ENCODE measurements around the gene TRIP13. TPM values are rescaled to one million over a fixed set of nuclear protein-coding genes. Genes with fewer than 3 reads are reported as not detected.
"Not testable (repeated sequence)": the region's sequence is repeated elsewhere in the genome, so short reads cannot be mapped to it uniquely, and the experiment has no call there.

Gene TRIP13, protein sequence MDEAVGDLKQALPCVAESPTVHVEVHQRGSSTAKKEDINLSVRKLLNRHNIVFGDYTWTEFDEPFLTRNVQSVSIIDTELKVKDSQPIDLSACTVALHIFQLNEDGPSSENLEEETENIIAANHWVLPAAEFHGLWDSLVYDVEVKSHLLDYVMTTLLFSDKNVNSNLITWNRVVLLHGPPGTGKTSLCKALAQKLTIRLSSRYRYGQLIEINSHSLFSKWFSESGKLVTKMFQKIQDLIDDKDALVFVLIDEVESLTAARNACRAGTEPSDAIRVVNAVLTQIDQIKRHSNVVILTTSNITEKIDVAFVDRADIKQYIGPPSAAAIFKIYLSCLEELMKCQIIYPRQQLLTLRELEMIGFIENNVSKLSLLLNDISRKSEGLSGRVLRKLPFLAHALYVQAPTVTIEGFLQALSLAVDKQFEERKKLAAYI
- total RNA-seq, result 1 to 10 TPM in 2 of 6 experiments, under 1 TPM in 4; 0.15 to 3.2 (median 0.70) TPM
- long read RNA-seq, result 0 reads

DNA sequence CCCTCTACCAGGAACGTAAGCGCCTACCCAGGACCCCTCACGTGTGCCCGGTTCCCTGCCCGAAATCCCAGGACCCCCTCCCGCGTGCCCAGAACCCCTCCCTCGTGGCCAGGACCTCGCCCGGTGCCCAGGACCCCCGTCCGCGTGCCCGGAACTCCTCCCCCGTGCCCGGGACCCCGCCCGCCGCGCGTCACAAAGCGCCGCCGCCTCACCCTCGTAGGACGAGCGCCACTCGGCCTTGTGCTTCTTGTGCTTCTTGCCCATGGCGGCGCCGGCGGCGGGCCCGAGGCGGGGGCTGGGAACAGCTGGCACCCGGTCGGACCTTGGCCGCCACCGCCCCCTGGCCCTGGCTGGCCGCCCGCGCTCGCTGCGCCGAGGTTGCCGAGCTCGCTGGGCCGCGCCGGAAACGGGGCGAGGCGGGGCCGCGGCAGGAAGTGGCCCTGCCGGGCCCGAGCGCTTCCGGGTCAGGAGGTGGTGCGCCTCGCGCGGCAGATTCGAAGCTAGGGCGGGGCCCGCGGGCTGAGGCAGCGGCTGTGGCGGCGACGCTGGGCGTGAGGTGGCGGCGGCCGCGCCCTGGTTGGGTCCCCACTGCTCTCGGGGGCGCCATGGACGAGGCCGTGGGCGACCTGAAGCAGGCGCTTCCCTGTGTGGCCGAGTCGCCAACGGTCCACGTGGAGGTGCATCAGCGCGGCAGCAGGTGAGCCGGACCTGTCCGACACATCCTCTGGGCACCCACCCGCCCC, at the start of gene TRIP13, which contains the start of gene BRD9:
TSS of gene TRIP13 (plus strand) at position 491 of the 743 bp plus-strand sequence. CDS start at position 606, 115 bp downstream.
TSS of gene BRD9 (minus strand) at position 408 of the 743 bp plus-strand sequence. CDS start at position 264, 144 bp downstream.
- Histone ChIP-seq H3K9me3 (no peaks in the 10 kb centered on the region), H3K27me3 (no peaks in the 10 kb centered on the region), H3K4me3 (peak within 1 kb of the TSS; percentile 79 to 86 (median 82)), H3K4me1 (peaks cover 0 to 9% (median 0%) of the 10 kb centered on the region in 4 donors), H3K36me3 (peaks cover 5 to 25% (median 13%) of the 10 kb centered on the region in 4 donors), H3K27ac (peak within 1 kb of the TSS; percentile 58 to 82 (median 76))
- WGBS (ENCODE audit: insufficient coverage, low coverage, low lambda C conversion rate, missing lambda C conversion rate), result under 1% methylated on average over 18 of the region's 91 CpGs
- TF ChIP-seq POLR2A (IDR thresholded peaks at IDR 0.05), result peak; percentile 56
- TF ChIP-seq, protein P1, sequence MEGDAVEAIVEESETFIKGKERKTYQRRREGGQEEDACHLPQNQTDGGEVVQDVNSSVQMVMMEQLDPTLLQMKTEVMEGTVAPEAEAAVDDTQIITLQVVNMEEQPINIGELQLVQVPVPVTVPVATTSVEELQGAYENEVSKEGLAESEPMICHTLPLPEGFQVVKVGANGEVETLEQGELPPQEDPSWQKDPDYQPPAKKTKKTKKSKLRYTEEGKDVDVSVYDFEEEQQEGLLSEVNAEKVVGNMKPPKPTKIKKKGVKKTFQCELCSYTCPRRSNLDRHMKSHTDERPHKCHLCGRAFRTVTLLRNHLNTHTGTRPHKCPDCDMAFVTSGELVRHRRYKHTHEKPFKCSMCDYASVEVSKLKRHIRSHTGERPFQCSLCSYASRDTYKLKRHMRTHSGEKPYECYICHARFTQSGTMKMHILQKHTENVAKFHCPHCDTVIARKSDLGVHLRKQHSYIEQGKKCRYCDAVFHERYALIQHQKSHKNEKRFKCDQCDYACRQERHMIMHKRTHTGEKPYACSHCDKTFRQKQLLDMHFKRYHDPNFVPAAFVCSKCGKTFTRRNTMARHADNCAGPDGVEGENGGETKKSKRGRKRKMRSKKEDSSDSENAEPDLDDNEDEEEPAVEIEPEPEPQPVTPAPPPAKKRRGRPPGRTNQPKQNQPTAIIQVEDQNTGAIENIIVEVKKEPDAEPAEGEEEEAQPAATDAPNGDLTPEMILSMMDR (IDR thresholded peaks at IDR 0.05), result peak in 2 of 4 donors; percentile 11 to 24
- DNase-seq, result peak; percentile 90 to 91 (median 90)
- intact Hi-C loops (cut with DNase I), result no loop called here
- peak; percentile 94 to 99 (median 96) for ATAC-seq

DNA sequence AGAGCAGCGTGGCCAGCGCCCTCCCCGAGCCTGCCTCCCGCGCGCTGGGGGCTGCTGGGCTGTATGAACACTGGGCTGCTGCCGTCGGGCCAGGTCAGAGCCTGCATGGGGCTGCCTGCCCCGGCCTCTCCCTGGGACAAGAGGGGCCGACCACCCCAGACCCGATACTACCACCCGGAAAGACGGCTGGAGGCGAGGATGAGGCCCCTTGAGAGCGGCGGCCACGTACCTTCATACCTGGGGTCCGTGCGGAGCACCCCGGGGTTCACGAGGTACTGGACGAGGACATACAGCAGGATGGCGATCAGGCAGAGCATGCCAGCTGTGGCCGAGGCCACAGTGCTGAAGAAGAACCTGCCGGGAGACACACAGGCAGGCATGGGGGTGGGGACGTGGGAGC, 49.3 kb upstream of the TRIP13 start:
- ATAC-seq, H3K4me1 ChIP-seq, H3K27me3 ChIP-seq, H3K9me3 ChIP-seq, H3K4me3 ChIP-seq, H3K27ac ChIP-seq, H3K36me3 ChIP-seq: not testable (repeated sequence)
- DNase-seq, result peak in 2 of 3 donors; percentile 8 to 43
- WGBS (ENCODE audit: insufficient coverage, low coverage, low lambda C conversion rate, missing lambda C conversion rate), result 87% methylated on average over 4 of the region's 26 CpGs
- intact Hi-C loops (cut with DNase I), result loop anchor here in 1 of 2 donors (5.0 kb wide), 1 partner anchor 96 kb away; no protein-coding TSS in a partner anchor

DNA sequence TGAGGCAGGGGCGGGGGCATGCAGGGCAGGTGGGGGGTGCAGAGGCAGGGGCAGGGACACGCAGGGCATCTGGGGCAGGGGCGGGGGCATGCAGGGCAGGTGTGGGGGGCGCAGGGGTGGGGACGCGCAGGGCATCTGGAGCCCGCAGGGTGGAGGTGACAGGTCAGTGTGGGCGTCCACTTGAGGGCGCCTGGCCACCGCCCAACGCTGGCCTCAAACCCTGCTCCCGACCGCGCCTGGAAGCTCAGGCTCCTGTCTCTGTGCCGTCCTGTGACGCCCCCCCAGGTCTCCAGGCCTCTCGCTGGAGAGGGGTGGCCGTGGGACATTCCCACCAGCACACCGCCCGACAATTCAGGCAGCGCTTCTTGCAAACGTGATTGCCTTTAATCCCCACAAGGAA, 48.8 kb upstream of the TRIP13 start:
- not testable (repeated sequence) for H3K36me3 ChIP-seq, H3K27me3 ChIP-seq, H3K27ac ChIP-seq, H3K4me3 ChIP-seq, H3K4me1 ChIP-seq, H3K9me3 ChIP-seq
- ATAC-seq (peak in 2 of 4 donors; percentile 16 to 20), DNase-seq (peak; percentile 22 to 51 (median 48))
- 61% methylated on average over 5 of the region's 22 CpGs for WGBS (ENCODE audit: insufficient coverage, low coverage, low lambda C conversion rate, missing lambda C conversion rate)
- intact Hi-C loops (cut with DNase I), result loop anchor here in 1 of 2 donors (5.0 kb wide), 1 partner anchor 97 kb away; no protein-coding TSS in a partner anchor

DNA sequence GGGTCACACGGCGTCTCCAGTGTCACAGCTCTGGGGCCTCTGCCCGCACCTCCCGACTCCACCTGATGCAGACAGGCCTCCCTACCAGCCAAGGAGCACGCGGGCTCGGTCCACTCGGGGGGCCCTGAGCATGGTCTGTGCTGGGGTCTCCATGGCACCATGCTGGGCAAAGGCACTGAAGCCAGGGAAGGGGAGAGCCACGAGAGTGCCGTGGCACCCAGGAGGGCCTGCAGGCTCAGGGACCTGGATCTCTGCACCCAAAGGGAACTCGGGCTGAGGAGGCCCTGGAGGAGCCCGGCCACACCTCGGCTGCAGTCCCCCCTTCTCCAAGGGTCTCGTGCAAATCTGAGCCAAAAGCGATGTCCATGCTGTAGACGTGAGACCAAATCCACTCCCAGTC, 48.3 kb upstream of the TRIP13 start:
- not testable (repeated sequence) for H3K27ac ChIP-seq, H3K27me3 ChIP-seq, H3K4me3 ChIP-seq, H3K4me1 ChIP-seq, H3K36me3 ChIP-seq, H3K9me3 ChIP-seq, ATAC-seq
- WGBS (ENCODE audit: insufficient coverage, low coverage, low lambda C conversion rate, missing lambda C conversion rate), result 71% methylated on average over 7 of the region's 16 CpGs
- DNase-seq, result peak; percentile 20 to 52 (median 41)
- intact Hi-C loops (cut with DNase I), result loop anchor here in 1 of 2 donors (5.0 kb wide), 1 partner anchor 97 kb away; no protein-coding TSS in a partner anchor

DNA sequence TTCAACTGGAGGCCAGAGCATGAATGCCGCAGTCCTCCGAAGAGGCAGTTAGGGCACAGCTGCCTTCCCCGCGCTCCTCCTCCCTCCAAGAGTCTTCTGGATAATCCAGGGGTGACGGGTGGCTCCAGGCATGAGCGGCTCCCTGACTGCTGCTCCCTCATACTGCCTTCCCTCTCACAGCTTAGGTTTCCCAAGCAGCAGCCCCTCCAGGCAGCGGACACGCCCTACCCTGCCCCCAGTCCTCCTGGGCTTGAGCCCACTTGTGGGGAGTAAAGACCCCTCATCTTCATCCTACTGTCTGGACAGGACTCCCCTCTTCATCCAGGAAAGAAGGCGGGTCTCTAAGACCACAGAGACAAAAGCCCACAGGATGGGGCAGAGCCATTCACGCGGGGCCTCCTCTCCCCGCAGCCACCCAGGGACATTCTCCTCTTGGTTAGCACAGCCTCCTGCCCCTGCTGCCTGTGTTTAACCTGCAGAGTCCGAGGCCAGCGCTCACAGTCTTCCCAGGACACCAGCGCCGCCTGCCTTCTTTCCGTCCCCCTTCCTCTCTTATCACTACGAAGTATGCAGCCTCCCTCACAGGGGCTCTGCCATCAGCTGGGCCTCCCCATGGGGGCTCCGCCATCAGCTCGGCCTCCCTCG, 47.5 kb upstream of the TRIP13 start:
- ATAC-seq, H3K27ac ChIP-seq, H3K4me3 ChIP-seq, H3K4me1 ChIP-seq, H3K27me3 ChIP-seq, H3K9me3 ChIP-seq, H3K36me3 ChIP-seq: not testable (repeated sequence)
- intact Hi-C loops (cut with DNase I), result loop anchor here in 1 of 2 donors (5.0 kb wide), 1 partner anchor 88 kb away; no protein-coding TSS in a partner anchor
- peak; percentile 18 to 49 (median 43) for DNase-seq
- WGBS (ENCODE audit: insufficient coverage, low coverage, low lambda C conversion rate, missing lambda C conversion rate), result 87% methylated on average over 10 of the region's 21 CpGs

DNA sequence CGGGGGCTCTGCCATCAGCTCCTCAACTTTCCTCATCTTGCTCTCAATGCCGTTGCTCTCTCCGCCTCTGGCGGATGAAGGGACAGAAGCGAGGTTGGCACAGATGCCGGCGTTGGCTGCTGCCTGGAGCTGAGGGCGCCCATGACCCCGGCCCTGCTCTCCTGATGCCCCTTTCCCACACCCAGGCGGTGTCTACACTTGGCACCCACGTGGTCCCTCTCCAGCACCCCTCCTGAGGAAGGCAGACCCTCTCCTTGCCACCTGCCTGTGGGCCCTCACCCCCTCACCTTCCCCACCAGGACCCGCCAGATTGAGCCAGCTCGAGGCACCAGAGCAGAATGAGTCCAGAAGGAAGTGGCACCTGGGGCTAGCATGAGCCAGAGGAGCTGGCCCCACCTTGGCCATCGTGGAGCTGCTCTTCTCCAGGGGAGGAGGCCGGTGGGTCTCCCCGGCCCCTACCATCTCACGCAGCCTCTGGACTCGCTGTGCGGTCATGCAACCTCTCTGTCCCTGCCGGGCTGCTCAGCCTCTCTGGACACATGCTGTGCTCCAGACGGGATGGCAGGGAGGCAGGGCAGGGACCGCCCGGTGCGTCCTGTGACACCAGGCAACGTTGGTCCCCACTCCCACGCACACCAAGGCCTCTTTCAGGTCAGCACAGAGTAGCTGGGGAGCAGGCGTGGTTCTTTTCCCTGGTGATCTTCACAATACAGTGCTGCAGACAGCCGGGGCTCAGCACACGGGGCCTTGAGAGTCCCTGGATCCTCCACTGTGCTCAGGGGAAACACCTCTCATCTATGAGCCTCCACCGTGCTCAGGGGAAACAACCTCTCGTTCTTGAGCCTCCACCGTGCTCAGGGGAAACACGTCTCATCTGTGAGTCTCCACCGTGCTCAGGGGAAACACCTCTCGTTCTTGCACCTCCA, 46.7 kb upstream of the TRIP13 start:
- 88% methylated on average over 20 of the region's 35 CpGs for WGBS (ENCODE audit: insufficient coverage, low coverage, low lambda C conversion rate, missing lambda C conversion rate)
- not testable (repeated sequence) for H3K36me3 ChIP-seq, H3K9me3 ChIP-seq, H3K27ac ChIP-seq, H3K4me3 ChIP-seq, H3K4me1 ChIP-seq, H3K27me3 ChIP-seq, ATAC-seq
- peak in 1 of 3 donors; percentile 37 for DNase-seq
- intact Hi-C loops (cut with DNase I), result loop anchor here in 1 of 2 donors (5.0 kb wide), 1 partner anchor 89 kb away; no protein-coding TSS in a partner anchor

DNA sequence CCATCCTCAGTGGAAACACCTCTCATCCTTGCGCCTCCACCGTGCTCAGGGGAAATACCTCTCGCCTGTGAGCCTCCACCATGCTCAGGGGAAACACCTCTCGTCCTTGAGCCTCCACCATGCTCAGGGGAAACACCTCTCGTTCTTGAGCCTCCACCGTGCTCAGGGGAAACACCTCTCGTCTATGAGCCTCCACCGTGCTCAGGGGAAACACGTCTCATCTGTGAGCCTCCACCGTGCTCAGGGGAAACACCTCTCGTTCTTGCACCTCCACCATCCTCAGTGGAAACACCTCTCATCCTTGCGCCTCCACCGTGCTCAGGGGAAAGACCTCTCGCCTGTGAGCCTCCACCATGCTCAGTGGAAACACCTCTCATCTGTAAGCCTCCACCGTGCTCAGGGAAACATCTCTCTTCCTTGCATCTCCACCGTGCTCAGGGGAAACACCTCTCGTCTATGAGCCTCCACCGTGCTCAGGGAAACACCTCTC, 46.0 kb upstream of the TRIP13 start:
- ATAC-seq, H3K27me3 ChIP-seq, H3K36me3 ChIP-seq, H3K4me3 ChIP-seq, H3K9me3 ChIP-seq, H3K27ac ChIP-seq, H3K4me1 ChIP-seq: not testable (repeated sequence)
- intact Hi-C loops (cut with DNase I), result loop anchor here in 1 of 2 donors (5.0 kb wide), 1 partner anchor 89 kb away; no protein-coding TSS in a partner anchor
- DNase-seq, result peak; percentile 13 to 40 (median 27)
- 82% methylated on average over 18 of the region's 18 CpGs for WGBS (ENCODE audit: insufficient coverage, low coverage, low lambda C conversion rate, missing lambda C conversion rate)

DNA sequence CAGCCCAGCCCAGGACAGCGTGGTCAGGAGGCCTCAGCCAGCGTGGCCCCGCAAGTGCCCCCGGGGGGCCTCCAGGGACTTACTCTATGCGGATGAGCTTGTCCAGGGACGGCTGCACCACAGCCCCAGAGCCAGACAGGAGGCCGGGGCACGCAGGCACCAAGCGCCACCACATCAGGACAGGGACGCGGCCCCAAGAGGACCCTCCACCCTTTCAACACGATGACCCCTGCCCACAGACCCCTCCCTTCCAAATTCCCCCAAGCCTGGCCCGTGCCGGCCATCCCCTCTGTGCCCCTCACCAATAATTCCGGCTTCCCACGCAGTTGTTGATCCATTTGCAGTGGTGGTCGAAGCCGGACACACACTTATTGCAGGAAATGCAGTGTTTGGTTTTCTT, 45.5 kb upstream of the TRIP13 start:
- WGBS (ENCODE audit: insufficient coverage, low coverage, low lambda C conversion rate, missing lambda C conversion rate), result 85% methylated on average over 7 of the region's 18 CpGs
- ATAC-seq, result not testable (repeated sequence)

More for the DNA sequence above, 45.5 kb upstream of the TRIP13 start:
- DNase-seq, result peak in 2 of 3 donors; percentile 6 to 22
- H3K4me3 ChIP-seq, H3K27ac ChIP-seq, H3K27me3 ChIP-seq, H3K4me1 ChIP-seq, H3K36me3 ChIP-seq, H3K9me3 ChIP-seq: not testable (repeated sequence)
- intact Hi-C loops (cut with DNase I), result loop anchor here in 1 of 2 donors (5.0 kb wide), 1 partner anchor 90 kb away; no protein-coding TSS in a partner anchor

All from right lobe of liver (tissue), 6 donors.